GM21737 (cell line): Measurements from ENCODE around the gene CNEP1R1.
"Not testable (repeated sequence)": the region's sequence is repeated elsewhere in the genome, so short reads cannot be mapped to it uniquely, and the experiment has no call there.

Experiments used
- ATAC-seq: cut with Tn5 transposase; IDR thresholded peaks from one replicate; pipeline ENCODE4 v1.9.1; 2021; ENCODE audit warnings: mild to moderate bottlenecking, moderate library complexity; ENCODE audit not compliant: unreplicated experiment

CNEP1R1 gene

GRCh38 chr16:50024684-50025536 is at the start of gene CNEP1R1:
Gene CNEP1R1 (plus strand): TSS chr16:50025225. CDS start chr16:50025316, 91 bp downstream.
- ATAC-seq = peak; percentile 98

GRCh38 chr16:49977427-49977826 is 47.6 kb upstream of the CNEP1R1 start:
- ATAC-seq = no peak

GRCh38 chr16:49978569-49979326 is 46.3 kb upstream of the CNEP1R1 start:
- ATAC-seq = no peak

GRCh38 chr16:49980166-49980565 is 44.9 kb upstream of the CNEP1R1 start:
- no peak for ATAC-seq

- ATAC-seq = no peak
Measured at GRCh38 chr16:49986351-49987124, 38.5 kb upstream of the CNEP1R1 start.

- no peak for ATAC-seq
Measured at GRCh38 chr16:49987381-49987780, 37.6 kb upstream of the CNEP1R1 start.

- no peak for ATAC-seq
Measured at GRCh38 chr16:49992825-49993224, 32.2 kb upstream of the CNEP1R1 start.

GRCh38 chr16:49993579-49993978 is 31.4 kb upstream of the CNEP1R1 start:
- no peak for ATAC-seq

- no peak for ATAC-seq
Measured at GRCh38 chr16:49994006-49994405, 31.0 kb upstream of the CNEP1R1 start.

- ATAC-seq = no peak
Measured at GRCh38 chr16:49995720-49996119, 29.3 kb upstream of the CNEP1R1 start.

- no peak for ATAC-seq
Measured at GRCh38 chr16:49997721-49998251, 27.2 kb upstream of the CNEP1R1 start.

- no peak for ATAC-seq
Measured at GRCh38 chr16:49998991-49999390, 26.0 kb upstream of the CNEP1R1 start.

GRCh38 chr16:50001144-50001543 is 23.9 kb upstream of the CNEP1R1 start:
- ATAC-seq = no peak

GRCh38 chr16:50002190-50002589 is 22.8 kb upstream of the CNEP1R1 start:
- ATAC-seq = no peak

GRCh38 chr16:50004239-50004638 is 20.8 kb upstream of the CNEP1R1 start:
- ATAC-seq = no peak

- no peak for ATAC-seq
Measured at GRCh38 chr16:50006964-50007363, 18.1 kb upstream of the CNEP1R1 start.

GRCh38 chr16:50007744-50008143 is 17.3 kb upstream of the CNEP1R1 start:
- ATAC-seq = no peak

- ATAC-seq = no peak
Measured at GRCh38 chr16:50010212-50010611, 14.8 kb upstream of the CNEP1R1 start.

GRCh38 chr16:50011707-50012106 is 13.3 kb upstream of the CNEP1R1 start:
- ATAC-seq = no peak

- ATAC-seq = no peak
Measured at GRCh38 chr16:50012182-50012581, 12.8 kb upstream of the CNEP1R1 start.

GRCh38 chr16:50014211-50014610 is 10.8 kb upstream of the CNEP1R1 start:
- not testable (repeated sequence) for ATAC-seq
